ENCODE results near the gene RELT.
"Not testable (repeated sequence)": the region's sequence is repeated elsewhere in the genome, so short reads cannot be mapped to it uniquely, and the experiment has no call there.

RELT gene

DNA sequence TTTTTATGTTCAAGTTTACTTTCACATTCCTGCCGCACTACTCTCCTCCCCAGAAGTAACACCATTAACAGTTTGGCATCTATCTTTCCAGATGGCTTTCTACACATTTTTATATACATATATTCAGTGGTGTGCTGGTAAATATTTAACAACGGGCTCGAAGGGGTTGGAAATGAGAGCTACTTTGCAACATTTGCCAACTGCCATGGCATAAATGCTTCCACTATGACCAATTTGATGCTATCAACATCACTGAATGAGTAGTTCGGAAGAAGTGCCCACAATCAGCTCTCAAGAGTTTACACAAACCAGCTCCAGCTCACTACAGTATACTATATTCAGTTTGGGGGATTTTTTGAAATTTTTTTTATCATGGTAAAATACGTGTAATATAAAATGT is 55.2 kb downstream of the RELT start:
- no peaks in the 10 kb centered on the region for H3K9me3 ChIP-seq (ENCODE audit: insufficient read depth, low read depth, low read length)
- H3K27me3 ChIP-seq (ENCODE audit: insufficient read depth, low read length), result no peaks in the 10 kb centered on the region
- H3K4me3 ChIP-seq (ENCODE audit: low read length), result no peak overlapping the region
- H3K4me1 ChIP-seq (ENCODE audit: insufficient read depth, low read length), result peaks cover 9% of the 10 kb centered on the region; the same call in 1 of the 2 replicates
- no peak overlapping the region for H3K9ac ChIP-seq (ENCODE audit: low read depth, low read length)
- H3K27ac ChIP-seq (ENCODE audit: low read length), result no peak overlapping the region
- no peaks in the 10 kb centered on the region; the same call in 1 of the 2 replicates for H3K36me3 ChIP-seq (ENCODE audit: insufficient read depth, low read depth, low read length)

DNA sequence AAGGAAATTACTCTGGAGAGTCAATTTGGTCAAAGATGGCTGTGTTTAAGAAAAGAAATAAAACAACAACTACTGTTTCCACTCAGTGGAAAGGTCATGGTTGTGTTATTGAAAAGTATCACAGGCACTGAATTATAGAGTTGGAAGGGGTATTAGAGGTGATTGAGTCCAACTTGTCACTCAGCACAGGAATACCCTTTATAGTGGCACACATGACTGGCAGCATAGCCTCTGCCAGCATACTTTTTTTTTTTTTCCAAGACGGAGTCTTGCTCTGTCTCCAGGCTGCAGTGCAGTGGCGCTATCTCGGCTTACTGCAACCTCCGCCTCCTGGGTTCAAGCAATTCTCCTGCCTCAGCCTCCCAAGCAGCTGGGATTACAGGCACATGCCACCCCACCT is 60.7 kb downstream of the RELT start:
- H3K4me3 ChIP-seq (ENCODE audit: low read length); H3K36me3 ChIP-seq (ENCODE audit: insufficient read depth, low read depth, low read length); H3K27ac ChIP-seq (ENCODE audit: low read length); H3K27me3 ChIP-seq (ENCODE audit: insufficient read depth, low read length); H3K9ac ChIP-seq (ENCODE audit: low read depth, low read length); H3K9me3 ChIP-seq (ENCODE audit: insufficient read depth, low read depth, low read length): not testable (repeated sequence)
- peaks cover 16% of the 10 kb centered on the region; the same call in 1 of the 2 replicates for H3K4me1 ChIP-seq (ENCODE audit: insufficient read depth, low read length)

DNA sequence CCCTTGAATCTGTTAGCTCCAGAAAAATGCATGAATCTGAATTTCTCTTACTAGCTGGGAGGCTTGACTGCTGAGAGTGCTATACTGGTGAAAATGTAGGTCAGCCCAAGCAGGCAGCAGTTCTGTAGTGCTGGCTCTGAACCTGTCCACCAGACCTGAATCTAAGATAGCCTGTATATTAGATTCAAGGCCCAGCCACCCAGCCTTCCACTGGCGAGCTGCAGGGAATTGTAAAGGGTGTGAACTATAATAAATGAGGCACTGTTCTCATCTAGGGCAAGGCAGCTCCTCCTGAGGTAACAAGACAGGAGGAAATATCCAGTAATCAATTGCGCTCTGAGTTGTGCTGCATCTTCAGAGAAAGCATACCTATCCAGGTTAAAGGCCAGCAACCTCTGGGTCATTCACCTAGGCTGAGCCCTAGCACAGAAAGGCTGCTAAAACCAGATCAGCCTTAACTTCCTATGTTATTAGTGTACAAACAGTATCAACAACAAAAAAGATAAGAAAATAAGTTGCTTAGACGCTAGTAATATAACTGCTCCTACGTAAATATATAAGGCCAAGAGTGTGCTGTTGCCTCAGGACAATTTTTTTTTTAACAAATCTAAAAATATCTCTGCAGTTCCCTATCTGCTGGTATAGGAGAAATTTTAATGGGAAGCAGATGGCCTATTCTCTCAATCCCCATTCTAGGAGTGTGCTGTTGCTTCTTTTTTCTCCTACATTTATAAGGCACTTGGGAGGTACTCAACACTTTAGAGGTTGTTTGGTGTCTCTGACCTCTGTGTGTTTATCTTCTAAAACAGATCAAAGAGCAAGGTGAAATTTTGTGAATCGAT is 63.0 kb downstream of the RELT start:
- Histone ChIP-seq H3K27ac (ENCODE audit: low read length) (no peak overlapping the region), H3K9ac (ENCODE audit: low read depth, low read length) (no peak overlapping the region), H3K36me3 (ENCODE audit: insufficient read depth, low read depth, low read length) (no peaks in the 10 kb centered on the region), H3K4me1 (ENCODE audit: insufficient read depth, low read length) (peaks cover 16% of the 10 kb centered on the region; the same call in 1 of the 2 replicates), H3K9me3 (ENCODE audit: insufficient read depth, low read depth, low read length) (no peaks in the 10 kb centered on the region), H3K27me3 (ENCODE audit: insufficient read depth, low read length) (no peaks in the 10 kb centered on the region), H3K4me3 (ENCODE audit: low read length) (no peak overlapping the region)

GRCh38 chr11:73445980-73446379 is 69.8 kb downstream of the RELT start:
- Histone ChIP-seq H3K4me1 (ENCODE audit: insufficient read depth, low read length) (no peaks in the 10 kb centered on the region; the same call in 1 of the 2 replicates), H3K9me3 (ENCODE audit: insufficient read depth, low read depth, low read length) (no peaks in the 10 kb centered on the region), H3K27me3 (ENCODE audit: insufficient read depth, low read length) (no peaks in the 10 kb centered on the region), H3K9ac (ENCODE audit: low read depth, low read length) (no peak overlapping the region), H3K36me3 (ENCODE audit: insufficient read depth, low read depth, low read length) (no peaks in the 10 kb centered on the region), H3K4me3 (ENCODE audit: low read length) (no peak overlapping the region), H3K27ac (ENCODE audit: low read length) (no peak overlapping the region)

DNA sequence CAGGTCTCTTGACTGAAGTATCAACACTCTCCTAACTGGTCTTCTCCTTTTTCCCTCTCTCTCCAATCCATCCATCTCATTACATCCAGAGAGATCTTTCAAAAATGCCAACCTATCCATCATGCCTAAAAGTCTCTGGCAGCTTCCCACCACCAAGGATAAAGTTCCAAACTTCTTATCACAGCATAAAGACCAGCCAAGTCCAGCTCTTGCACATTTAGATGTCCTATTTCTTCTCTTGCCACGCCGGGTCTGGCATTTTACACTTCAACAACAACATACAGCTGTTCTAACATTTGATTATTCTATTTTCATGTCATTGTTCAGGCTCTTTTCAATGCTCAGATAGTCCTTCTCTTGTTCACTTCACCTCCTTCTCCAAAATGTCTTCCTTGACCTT is 70.6 kb downstream of the RELT start:
- no peak overlapping the region for H3K4me3 ChIP-seq (ENCODE audit: low read length)
- H3K9ac ChIP-seq (ENCODE audit: low read depth, low read length), result no peak overlapping the region
- H3K27me3 ChIP-seq (ENCODE audit: insufficient read depth, low read length), result no peaks in the 10 kb centered on the region
- no peaks in the 10 kb centered on the region for H3K36me3 ChIP-seq (ENCODE audit: insufficient read depth, low read depth, low read length)
- no peaks in the 10 kb centered on the region for H3K9me3 ChIP-seq (ENCODE audit: insufficient read depth, low read depth, low read length)
- no peak overlapping the region for H3K27ac ChIP-seq (ENCODE audit: low read length)
- no peaks in the 10 kb centered on the region; the same call in 1 of the 2 replicates for H3K4me1 ChIP-seq (ENCODE audit: insufficient read depth, low read length)
